ENCODE measurements around the gene ABAT.
"Not testable (repeated sequence)": the region's sequence is repeated elsewhere in the genome, so short reads cannot be mapped to it uniquely, and the experiment has no call there.

ABAT gene

GRCh38 chr16:8644211-8645140 is 29.9 kb upstream of the ABAT start:
- Mint-ChIP-seq H3K4me3 (no peak overlapping the region), H3K36me3 (ENCODE audit: low read depth) (peaks cover 37% of the 10 kb centered on the region), H3K4me1 (peaks cover 10% of the 10 kb centered on the region), H3K9me3 (no peaks in the 10 kb centered on the region), H3K27ac (peak overlapping the region; percentile 33), H3K27me3 (no peaks in the 10 kb centered on the region)
- ATAC-seq (peak; percentile 39), DNase-seq (no peak)

DNA sequence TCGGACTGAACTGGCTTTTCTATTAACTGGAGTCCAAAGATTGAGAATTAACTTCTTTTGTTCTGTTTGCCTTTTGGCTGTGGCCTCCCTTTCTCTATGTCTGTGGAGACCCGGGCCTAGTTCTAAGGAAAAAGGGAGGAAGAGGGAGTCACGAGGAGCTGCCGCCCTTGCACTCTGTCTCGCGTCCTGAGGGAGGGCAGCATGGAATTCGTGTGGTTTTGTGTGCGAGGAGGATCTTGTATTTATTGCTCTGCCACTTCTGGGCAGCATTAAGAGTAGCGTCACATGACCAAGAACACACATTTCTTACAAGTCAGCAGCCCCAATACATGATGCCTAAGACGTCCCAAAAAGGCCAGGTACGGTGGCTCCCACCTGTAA is 29.3 kb upstream of the ABAT start:
- ATAC-seq (no peak), DNase-seq (no peak)
- Mint-ChIP-seq H3K4me1 (peaks cover 10% of the 10 kb centered on the region), H3K27ac (peak overlapping the region; percentile 33), H3K4me3 (no peak overlapping the region), H3K27me3 (no peaks in the 10 kb centered on the region), H3K9me3 (no peaks in the 10 kb centered on the region), H3K36me3 (ENCODE audit: low read depth) (peaks cover 37% of the 10 kb centered on the region)

DNA sequence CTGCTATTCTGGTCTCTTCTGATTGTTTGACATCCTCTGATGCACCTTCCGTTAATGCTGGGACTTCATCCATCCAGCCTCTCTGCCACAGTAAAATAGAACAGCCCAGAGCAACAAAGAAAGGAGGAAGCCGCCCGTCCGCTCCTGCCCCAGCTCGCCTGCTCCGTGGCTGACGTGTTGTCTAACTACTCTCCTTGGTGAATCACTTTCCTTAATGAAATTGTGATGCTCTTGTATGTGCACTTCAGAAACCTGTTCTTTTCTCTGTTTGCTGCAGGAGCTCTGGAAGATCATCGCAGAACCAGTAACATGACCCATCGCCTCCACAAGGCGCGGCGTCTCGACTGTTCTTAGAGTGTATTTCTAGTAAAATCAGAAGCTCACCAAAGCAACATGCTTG is 28.6 kb upstream of the ABAT start:
- peaks cover 37% of the 10 kb centered on the region for H3K36me3 Mint-ChIP-seq (ENCODE audit: low read depth)
- peaks cover 10% of the 10 kb centered on the region for H3K4me1 Mint-ChIP-seq
- H3K9me3 Mint-ChIP-seq, result no peaks in the 10 kb centered on the region
- no peaks in the 10 kb centered on the region for H3K27me3 Mint-ChIP-seq
- no peak for ATAC-seq
- H3K4me3 Mint-ChIP-seq, result no peak overlapping the region
- no peak overlapping the region for H3K27ac Mint-ChIP-seq
- DNase-seq, result no peak

DNA sequence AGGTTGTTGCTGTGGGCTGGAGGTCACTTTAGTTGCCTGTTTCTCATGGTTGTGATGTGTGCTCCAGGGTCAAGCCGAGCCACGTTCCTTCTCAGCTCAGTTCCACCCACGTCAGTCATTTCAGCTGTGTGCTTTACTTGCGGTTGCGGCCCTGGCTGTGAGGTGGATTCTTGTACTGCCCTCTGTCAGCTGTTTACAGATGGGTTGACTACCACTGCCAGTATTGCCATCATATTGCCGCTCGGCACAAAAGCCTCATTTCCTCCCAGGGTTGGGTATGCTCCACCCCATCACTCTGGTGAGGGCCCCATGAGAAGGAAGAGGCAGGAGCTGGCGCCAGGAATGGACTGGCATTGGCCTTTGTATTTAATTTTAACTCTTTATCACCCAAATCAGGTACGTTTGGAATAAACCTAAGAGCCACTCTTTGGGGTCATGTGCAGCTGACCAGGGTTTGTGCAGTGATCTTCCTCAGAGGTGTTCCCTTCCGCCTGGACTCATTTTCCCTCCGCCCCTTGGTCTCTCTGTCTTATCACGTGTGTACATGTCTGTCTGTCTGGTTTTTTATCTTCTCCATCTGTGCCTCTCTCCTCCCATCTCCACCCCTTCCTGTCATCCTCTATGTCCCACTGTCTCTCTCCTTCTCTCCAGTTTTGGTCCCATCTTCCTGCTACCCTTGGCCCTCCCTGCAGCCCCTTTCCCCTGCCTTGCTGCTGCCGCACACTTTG is 27.9 kb upstream of the ABAT start:
- peaks cover 36% of the 10 kb centered on the region for H3K36me3 Mint-ChIP-seq (ENCODE audit: low read depth)
- H3K9me3 Mint-ChIP-seq, result no peaks in the 10 kb centered on the region
- H3K27ac Mint-ChIP-seq, result no peak overlapping the region
- no peak for ATAC-seq
- no peaks in the 10 kb centered on the region for H3K27me3 Mint-ChIP-seq
- H3K4me1 Mint-ChIP-seq, result peaks cover 10% of the 10 kb centered on the region
- no peak overlapping the region for H3K4me3 Mint-ChIP-seq
- DNase-seq, result no peak

GRCh38 chr16:8647721-8648318 is 26.6 kb upstream of the ABAT start:
- H3K9me3 Mint-ChIP-seq, result no peaks in the 10 kb centered on the region
- DNase-seq, result no peak
- H3K4me1 Mint-ChIP-seq, result peaks cover 10% of the 10 kb centered on the region
- H3K4me3 Mint-ChIP-seq, result no peak overlapping the region
- H3K27ac Mint-ChIP-seq, result no peak overlapping the region
- peaks cover 27% of the 10 kb centered on the region for H3K36me3 Mint-ChIP-seq (ENCODE audit: low read depth)
- no peaks in the 10 kb centered on the region for H3K27me3 Mint-ChIP-seq
- ATAC-seq, result no peak

GRCh38 chr16:8648877-8649276 is 25.5 kb upstream of the ABAT start:
- H3K27me3 Mint-ChIP-seq, result no peaks in the 10 kb centered on the region
- peaks cover 10% of the 10 kb centered on the region for H3K4me1 Mint-ChIP-seq
- H3K4me3 Mint-ChIP-seq, result no peak overlapping the region
- no peaks in the 10 kb centered on the region for H3K9me3 Mint-ChIP-seq
- ATAC-seq (no peak), DNase-seq (no peak)
- peaks cover 20% of the 10 kb centered on the region for H3K36me3 Mint-ChIP-seq (ENCODE audit: low read depth)
- no peak overlapping the region for H3K27ac Mint-ChIP-seq

DNA sequence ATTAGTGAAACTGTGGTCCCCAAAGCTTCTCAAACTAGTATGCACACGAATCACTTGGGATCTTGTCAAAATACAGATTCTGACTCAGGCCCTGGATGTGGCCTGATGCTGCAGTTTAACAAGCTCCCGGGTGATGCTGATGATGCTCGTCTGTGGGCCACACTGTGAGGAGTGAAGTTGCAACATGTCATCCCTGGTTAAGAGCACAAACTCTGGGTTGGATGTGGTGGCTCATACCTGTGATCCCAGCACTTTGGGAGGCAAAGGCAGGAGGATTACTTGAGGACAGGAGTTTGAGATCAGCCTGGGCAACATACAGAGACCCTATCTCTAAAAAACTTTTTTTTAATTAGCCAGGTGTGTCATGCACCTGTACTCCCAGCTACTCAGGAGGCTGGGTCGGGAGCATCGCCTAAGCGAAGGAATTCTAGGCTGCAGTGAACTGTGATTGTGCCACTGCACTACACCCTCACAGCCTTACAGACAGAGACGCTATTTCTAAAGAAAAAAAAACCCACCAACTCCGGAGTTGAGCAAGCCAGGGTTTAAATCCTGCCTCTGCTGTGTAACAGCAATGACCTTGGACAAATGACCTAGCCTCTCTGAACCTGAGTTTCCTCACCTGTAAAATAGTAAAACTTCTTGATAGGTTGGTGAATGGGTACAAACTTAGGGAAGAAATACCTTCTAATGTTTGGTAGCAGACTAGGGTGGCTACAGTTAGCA is 24.4 kb upstream of the ABAT start:
- no peak for ATAC-seq
- peaks cover 8% of the 10 kb centered on the region for H3K4me1 Mint-ChIP-seq

GRCh38 chr16:8651958-8652357 is 22.5 kb upstream of the ABAT start:
- H3K4me1 Mint-ChIP-seq, result peaks cover 17% of the 10 kb centered on the region
- H3K27me3 Mint-ChIP-seq; H3K36me3 Mint-ChIP-seq (ENCODE audit: low read depth); H3K4me3 Mint-ChIP-seq; H3K27ac Mint-ChIP-seq; H3K9me3 Mint-ChIP-seq; DNase-seq; ATAC-seq: not testable (repeated sequence)

More for the DNA sequence above, 24.4 kb upstream of the ABAT start:
- no peaks in the 10 kb centered on the region for H3K27me3 Mint-ChIP-seq
- H3K27ac Mint-ChIP-seq, result no peak overlapping the region
- H3K36me3 Mint-ChIP-seq (ENCODE audit: low read depth), result peaks cover 16% of the 10 kb centered on the region
- H3K4me3 Mint-ChIP-seq, result no peak overlapping the region
- no peaks in the 10 kb centered on the region for H3K9me3 Mint-ChIP-seq
- DNase-seq, result no peak

GRCh38 chr16:8655184-8655717 is 19.2 kb upstream of the ABAT start:
- no peaks in the 10 kb centered on the region for H3K9me3 Mint-ChIP-seq
- no peak overlapping the region for H3K4me3 Mint-ChIP-seq
- DNase-seq (peak; percentile 44), ATAC-seq (peak; percentile 95)
- no peaks in the 10 kb centered on the region for H3K27me3 Mint-ChIP-seq
- no peaks in the 10 kb centered on the region for H3K36me3 Mint-ChIP-seq (ENCODE audit: low read depth)
- H3K27ac Mint-ChIP-seq, result peak overlapping the region; percentile 42
- peaks cover 17% of the 10 kb centered on the region for H3K4me1 Mint-ChIP-seq

DNA sequence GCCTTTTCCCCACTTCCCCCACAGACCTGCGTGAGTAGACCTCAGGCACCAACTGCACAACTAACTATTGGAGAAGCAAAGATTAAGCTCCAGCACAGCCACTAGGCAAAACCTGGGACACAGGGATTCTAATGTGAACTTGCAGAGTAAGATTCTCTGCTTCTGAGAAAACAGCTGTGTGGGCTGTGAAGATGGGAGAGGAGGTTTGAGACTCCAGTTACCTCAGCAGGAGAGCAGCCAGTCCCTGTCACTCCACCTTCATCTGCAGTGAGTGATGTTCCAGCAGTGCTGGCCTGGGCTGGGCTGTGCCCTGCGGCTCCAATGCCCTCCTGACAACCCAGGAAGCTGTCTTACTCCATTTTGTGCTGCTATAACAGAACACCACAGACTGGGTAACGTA is 18.0 kb upstream of the ABAT start:
- no peaks in the 10 kb centered on the region for H3K36me3 Mint-ChIP-seq (ENCODE audit: low read depth)
- DNase-seq (no peak), ATAC-seq (no peak)
- no peaks in the 10 kb centered on the region for H3K9me3 Mint-ChIP-seq
- peaks cover 17% of the 10 kb centered on the region for H3K4me1 Mint-ChIP-seq
- H3K4me3 Mint-ChIP-seq, result no peak overlapping the region
- no peak overlapping the region for H3K27ac Mint-ChIP-seq
- H3K27me3 Mint-ChIP-seq, result no peaks in the 10 kb centered on the region

GRCh38 chr16:8660841-8661301 is 13.5 kb upstream of the ABAT start:
- ATAC-seq (peak; percentile 87), DNase-seq (peak; percentile 69)
- no peaks in the 10 kb centered on the region for H3K36me3 Mint-ChIP-seq (ENCODE audit: low read depth)
- no peak overlapping the region for H3K4me3 Mint-ChIP-seq
- H3K9me3 Mint-ChIP-seq, result no peaks in the 10 kb centered on the region
- H3K27me3 Mint-ChIP-seq, result no peaks in the 10 kb centered on the region
- no peak overlapping the region for H3K27ac Mint-ChIP-seq
- H3K4me1 Mint-ChIP-seq, result peaks cover 1% of the 10 kb centered on the region

DNA sequence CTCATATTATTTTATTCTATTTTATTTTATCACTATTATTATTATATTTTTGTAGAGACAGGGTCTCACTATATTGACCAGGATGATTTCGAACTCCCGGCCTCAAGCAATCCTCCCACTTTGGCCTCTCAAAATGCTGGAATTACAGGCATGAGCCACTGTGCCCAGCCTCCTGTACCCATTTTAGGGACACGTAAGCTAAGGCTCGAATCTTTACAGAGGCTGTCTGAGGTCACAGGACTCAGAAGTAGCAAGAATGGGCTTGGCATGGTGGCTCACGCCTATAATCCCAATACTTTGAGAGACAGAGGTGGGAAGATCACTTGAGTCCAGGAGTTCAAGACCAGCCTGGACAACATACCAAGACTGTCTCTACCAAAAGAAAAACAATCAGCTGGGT is 12.7 kb upstream of the ABAT start:
- no peaks in the 10 kb centered on the region for H3K27me3 Mint-ChIP-seq
- no peaks in the 10 kb centered on the region for H3K36me3 Mint-ChIP-seq (ENCODE audit: low read depth)
- H3K4me1 Mint-ChIP-seq, result no peaks in the 10 kb centered on the region
- H3K4me3 Mint-ChIP-seq, result no peak overlapping the region
- H3K27ac Mint-ChIP-seq, result no peak overlapping the region
- no peak for DNase-seq
- no peak for ATAC-seq
- no peaks in the 10 kb centered on the region for H3K9me3 Mint-ChIP-seq

- Mint-ChIP-seq H3K36me3 (ENCODE audit: low read depth) (peaks cover 6% of the 10 kb centered on the region), H3K4me3 (no peak overlapping the region), H3K27me3 (no peaks in the 10 kb centered on the region), H3K9me3 (no peaks in the 10 kb centered on the region), H3K4me1 (no peaks in the 10 kb centered on the region), H3K27ac (no peak overlapping the region)
- DNase-seq, result no peak
- no peak for ATAC-seq
Observed at GRCh38 chr16:8663192-8664089, 11.0 kb upstream of the ABAT start.

Data from activated naive CD8-positive, alpha-beta T cell treated with anti-CD3 and anti-CD28 coated beads, Interleukin-2, amount 50 U/mL, for 24 hours (primary cell).